ENCODE results near the gene ABCC8.

ABCC8 gene

DNA sequence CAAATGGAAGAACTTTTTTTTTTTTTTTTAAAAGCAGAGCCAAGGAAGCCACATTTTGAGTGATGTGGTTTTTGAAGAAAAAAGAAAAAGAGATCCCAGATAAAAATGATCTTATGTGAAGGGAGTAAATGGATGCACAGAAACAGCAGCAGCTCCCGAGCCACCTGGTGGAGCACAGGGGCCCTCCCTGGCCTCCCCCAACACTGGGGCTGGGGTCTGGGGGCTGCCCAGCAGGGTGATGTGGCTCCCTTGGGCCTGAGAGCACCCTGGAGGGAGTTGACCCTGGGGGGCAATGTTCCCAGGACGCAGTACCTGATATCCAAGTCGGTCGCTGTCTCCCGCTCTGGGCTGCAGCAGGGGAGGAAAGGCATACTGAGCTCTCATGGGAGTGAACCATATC, 61.7 kb downstream of the ABCC8 start:
- Histone ChIP-seq H3K79me2 (ENCODE audit: insufficient read depth, low read length) (no peaks in the 10 kb centered on the region), H3K27ac (ENCODE audit: low read depth, low read length, poor library complexity, severe bottlenecking) (no peak overlapping the region), H3K9ac (ENCODE audit: low read length) (no peak overlapping the region), H3K27me3 (ENCODE audit: insufficient read depth, low read length) (peaks cover 16% of the 10 kb centered on the region; the same call in 1 of the 2 replicates), H3F3A (ENCODE audit: insufficient read depth, low read length) (no peaks in the 10 kb centered on the region), H3K9me3 (ENCODE audit: low read length) (no peaks in the 10 kb centered on the region), H3K4me2 (ENCODE audit: low read length) (no peak overlapping the region), H4K20me1 (ENCODE audit: insufficient read depth, low read length) (no peaks in the 10 kb centered on the region), H3K4me1 (ENCODE audit: insufficient read depth, low read length, severe bottlenecking) (no peaks in the 10 kb centered on the region), H3K36me3 (ENCODE audit: insufficient read depth, low read length) (no peaks in the 10 kb centered on the region), H3K4me3 (ENCODE audit: low read depth, low read length, poor library complexity, severe bottlenecking) (no peak overlapping the region), H2AFZ (ENCODE audit: low read length) (no peak overlapping the region), H3K9me2 (ENCODE audit: low read depth, low read length) (no peaks in the 10 kb centered on the region)
- TF ChIP-seq EZH2 (IDR thresholded peaks at IDR 0.05; ENCODE audit: borderline replicate concordance, low read length), result no peak
- TF ChIP-seq, protein P1, sequence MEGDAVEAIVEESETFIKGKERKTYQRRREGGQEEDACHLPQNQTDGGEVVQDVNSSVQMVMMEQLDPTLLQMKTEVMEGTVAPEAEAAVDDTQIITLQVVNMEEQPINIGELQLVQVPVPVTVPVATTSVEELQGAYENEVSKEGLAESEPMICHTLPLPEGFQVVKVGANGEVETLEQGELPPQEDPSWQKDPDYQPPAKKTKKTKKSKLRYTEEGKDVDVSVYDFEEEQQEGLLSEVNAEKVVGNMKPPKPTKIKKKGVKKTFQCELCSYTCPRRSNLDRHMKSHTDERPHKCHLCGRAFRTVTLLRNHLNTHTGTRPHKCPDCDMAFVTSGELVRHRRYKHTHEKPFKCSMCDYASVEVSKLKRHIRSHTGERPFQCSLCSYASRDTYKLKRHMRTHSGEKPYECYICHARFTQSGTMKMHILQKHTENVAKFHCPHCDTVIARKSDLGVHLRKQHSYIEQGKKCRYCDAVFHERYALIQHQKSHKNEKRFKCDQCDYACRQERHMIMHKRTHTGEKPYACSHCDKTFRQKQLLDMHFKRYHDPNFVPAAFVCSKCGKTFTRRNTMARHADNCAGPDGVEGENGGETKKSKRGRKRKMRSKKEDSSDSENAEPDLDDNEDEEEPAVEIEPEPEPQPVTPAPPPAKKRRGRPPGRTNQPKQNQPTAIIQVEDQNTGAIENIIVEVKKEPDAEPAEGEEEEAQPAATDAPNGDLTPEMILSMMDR (IDR thresholded peaks at IDR 0.05; ENCODE audit: low read length), result no peak

DNA sequence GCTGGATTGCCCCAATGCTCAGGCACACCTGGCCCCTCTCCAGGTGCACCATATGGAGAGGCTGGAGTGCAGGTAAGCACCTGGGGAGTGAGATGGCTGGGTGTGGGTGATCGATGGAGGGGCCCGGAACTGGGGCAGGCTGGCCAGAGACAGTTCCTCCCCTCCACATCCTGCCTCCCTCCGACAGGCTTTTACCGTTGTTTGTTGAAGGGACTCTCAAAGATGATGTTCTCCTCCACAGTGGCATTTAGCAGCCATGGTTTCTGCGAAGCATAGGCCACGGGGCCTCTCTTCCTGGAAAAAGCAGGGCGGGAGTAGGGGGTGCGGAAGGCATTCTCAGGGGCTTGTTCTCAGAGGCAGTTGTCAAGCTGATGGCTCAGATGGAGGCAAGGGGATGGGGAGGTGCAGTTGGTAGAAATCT, 62.3 kb downstream of the ABCC8 start:
- H3F3A ChIP-seq (ENCODE audit: insufficient read depth, low read length), result no peaks in the 10 kb centered on the region
- no peaks in the 10 kb centered on the region for H3K9me2 ChIP-seq (ENCODE audit: low read depth, low read length)
- peaks cover 10% of the 10 kb centered on the region; the same call in 1 of the 2 replicates for H3K27me3 ChIP-seq (ENCODE audit: insufficient read depth, low read length)
- no peaks in the 10 kb centered on the region for H3K36me3 ChIP-seq (ENCODE audit: insufficient read depth, low read length)
- H4K20me1 ChIP-seq (ENCODE audit: insufficient read depth, low read length), result no peaks in the 10 kb centered on the region
- H3K4me2 ChIP-seq (ENCODE audit: low read length), result no peak overlapping the region
- no peaks in the 10 kb centered on the region for H3K9me3 ChIP-seq (ENCODE audit: low read length)
- TF ChIP-seq, protein P1 (IDR thresholded peaks at IDR 0.05; ENCODE audit: low read length), result no peak
- TF ChIP-seq EZH2 (IDR thresholded peaks at IDR 0.05; ENCODE audit: borderline replicate concordance, low read length), result no peak
- no peaks in the 10 kb centered on the region for H3K4me1 ChIP-seq (ENCODE audit: insufficient read depth, low read length, severe bottlenecking)
- no peaks in the 10 kb centered on the region for H3K79me2 ChIP-seq (ENCODE audit: insufficient read depth, low read length)
- no peak overlapping the region for H3K27ac ChIP-seq (ENCODE audit: low read depth, low read length, poor library complexity, severe bottlenecking)
- no peak overlapping the region for H3K9ac ChIP-seq (ENCODE audit: low read length)
- no peak overlapping the region for H3K4me3 ChIP-seq (ENCODE audit: low read depth, low read length, poor library complexity, severe bottlenecking)
- no peak overlapping the region for H2AFZ ChIP-seq (ENCODE audit: low read length)

DNA sequence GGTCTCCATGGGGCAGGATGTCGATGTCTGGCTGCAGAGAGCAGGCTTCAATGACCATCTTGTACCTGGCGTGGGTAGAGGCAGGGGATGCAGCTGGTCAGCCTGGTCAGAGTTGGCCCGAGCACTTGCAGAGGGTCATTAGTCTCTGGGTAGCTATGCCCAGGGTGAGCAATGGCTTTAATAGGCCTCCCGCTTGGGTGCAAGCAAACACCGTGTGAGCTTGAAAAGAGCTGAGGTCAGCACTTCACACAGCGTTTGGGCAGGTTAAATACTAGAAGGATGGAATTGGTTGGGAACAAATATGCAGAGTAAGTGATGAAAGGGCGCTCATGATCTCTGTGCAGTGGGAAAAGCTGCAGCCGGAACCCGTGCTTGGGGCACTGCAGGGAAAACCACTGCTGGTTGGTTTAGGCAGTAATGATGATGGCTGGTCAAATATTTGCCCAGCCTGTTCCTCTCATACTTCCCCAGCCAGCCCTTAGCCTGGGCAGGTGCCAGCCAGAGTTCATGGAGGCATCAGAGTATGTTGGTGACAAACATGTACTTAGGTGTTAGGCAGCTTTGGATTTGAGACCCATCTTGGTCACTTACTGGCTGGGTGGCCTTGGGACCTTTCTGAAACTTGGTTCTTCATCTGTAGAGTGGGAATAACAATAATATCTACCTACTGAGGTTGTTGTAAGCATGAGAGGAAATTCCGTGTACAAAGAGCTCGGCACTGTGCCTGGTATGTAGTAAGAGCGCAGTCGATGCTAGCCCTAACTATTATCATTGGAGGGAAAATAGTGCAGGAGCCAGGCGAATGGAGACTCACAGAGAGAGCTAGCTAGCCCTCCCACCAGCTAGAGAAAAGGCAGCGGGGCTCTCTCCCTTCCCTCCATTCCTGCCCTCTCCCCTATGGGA, 63.0 kb downstream of the ABCC8 start:
- Histone ChIP-seq H3K4me2 (ENCODE audit: low read length) (no peak overlapping the region), H3K9me3 (ENCODE audit: low read length) (no peaks in the 10 kb centered on the region), H4K20me1 (ENCODE audit: insufficient read depth, low read length) (no peaks in the 10 kb centered on the region), H3K79me2 (ENCODE audit: insufficient read depth, low read length) (no peaks in the 10 kb centered on the region), H3K27me3 (ENCODE audit: insufficient read depth, low read length) (0 out of 2 replicates have a peak, but pooled peaks cover 4% of the 10 kb centered on the region), H3K9me2 (ENCODE audit: low read depth, low read length) (no peaks in the 10 kb centered on the region), H3K9ac (ENCODE audit: low read length) (no peak overlapping the region), H2AFZ (ENCODE audit: low read length) (no peak overlapping the region), H3K4me3 (ENCODE audit: low read depth, low read length, poor library complexity, severe bottlenecking) (no peak overlapping the region), H3K4me1 (ENCODE audit: insufficient read depth, low read length, severe bottlenecking) (no peaks in the 10 kb centered on the region), H3K36me3 (ENCODE audit: insufficient read depth, low read length) (no peaks in the 10 kb centered on the region), H3F3A (ENCODE audit: insufficient read depth, low read length) (no peaks in the 10 kb centered on the region), H3K27ac (ENCODE audit: low read depth, low read length, poor library complexity, severe bottlenecking) (no peak overlapping the region)
- TF ChIP-seq EZH2 (IDR thresholded peaks at IDR 0.05; ENCODE audit: borderline replicate concordance, low read length), result no peak
- TF ChIP-seq, protein P1 (IDR thresholded peaks at IDR 0.05; ENCODE audit: low read length), result no peak

All from OCI-LY1 (cell line).